Fibroblast of the aortic adventitia (primary cell): ENCODE measurements around the gene GMDS. TPM values are rescaled to one million over a fixed set of nuclear protein-coding genes. Genes with fewer than 3 reads are reported as not detected.

Source experiments
- DNase-seq: peaks from one replicate; pipeline ENCODE4 v3.0.0-alpha.2; 2010; ENCODE audit warnings: low read depth
- H3K4me3 ChIP-seq: 2 replicates; pipeline ENCODE4 v1.5.1; 2011; ENCODE audit warnings: low read depth, mild to moderate bottlenecking, control low read depth, low read length, moderate library complexity
- CTCF ChIP-seq: IDR thresholded peaks from 2 replicates; pipeline ENCODE4 v1.5.1; 2011; ENCODE audit warnings: mild to moderate bottlenecking, low read length, control low read depth, inconsistent platforms; ENCODE audit not compliant: insufficient read depth
- total RNA-seq: library from RNA; depleted of rRNA; stranded (reverse); fragments of >200 nt; gene quantifications from 2 replicates; pipeline ENCODE4 v1.2.3, GENCODE V29; 2012; ENCODE audit warnings: low replicate concordance

Gene GMDS
- total RNA-seq, 1 donor: 15.9 TPM

GRCh38 chr6:2179241-2179640 lies 66.2 kb downstream of the GMDS start:
- DNase-seq: no peak
- TF ChIP-seq CTCF: no peak
- H3K4me3 ChIP-seq: no peak overlapping the region

- TF ChIP-seq CTCF: no peak
- H3K4me3 ChIP-seq: no peak overlapping the region
- no peak for DNase-seq
These were observed 67.3 kb downstream of the GMDS start for GRCh38 chr6:2178125-2178524.

- no peak for DNase-seq
- TF ChIP-seq CTCF: no peak
- H3K4me3 ChIP-seq: no peak overlapping the region
These were observed 69.6 kb downstream of the GMDS start for GRCh38 chr6:2175825-2176224.

- H3K4me3 ChIP-seq: no peak overlapping the region
- no peak for DNase-seq
- no peak for TF ChIP-seq CTCF
These were observed 72.0 kb downstream of the GMDS start for GRCh38 chr6:2173203-2173961.

- no peak for TF ChIP-seq CTCF
These were observed 73.7 kb downstream of the GMDS start for GRCh38 chr6:2171728-2172127.

GRCh38 chr6:2168480-2168879 lies 76.9 kb downstream of the GMDS start:
- no peak for TF ChIP-seq CTCF
- peak; percentile 43 for DNase-seq
- H3K4me3 ChIP-seq: no peak overlapping the region

More at GRCh38 chr6:2171728-2172127, 73.7 kb downstream of the GMDS start:
- DNase-seq: no peak
- no peak overlapping the region for H3K4me3 ChIP-seq

GRCh38 chr6:2166717-2167116 lies 78.7 kb downstream of the GMDS start:
- no peak overlapping the region for H3K4me3 ChIP-seq
- TF ChIP-seq CTCF: no peak
- no peak for DNase-seq
